ENCODE data around the gene POFUT2.

POFUT2 gene

DNA sequence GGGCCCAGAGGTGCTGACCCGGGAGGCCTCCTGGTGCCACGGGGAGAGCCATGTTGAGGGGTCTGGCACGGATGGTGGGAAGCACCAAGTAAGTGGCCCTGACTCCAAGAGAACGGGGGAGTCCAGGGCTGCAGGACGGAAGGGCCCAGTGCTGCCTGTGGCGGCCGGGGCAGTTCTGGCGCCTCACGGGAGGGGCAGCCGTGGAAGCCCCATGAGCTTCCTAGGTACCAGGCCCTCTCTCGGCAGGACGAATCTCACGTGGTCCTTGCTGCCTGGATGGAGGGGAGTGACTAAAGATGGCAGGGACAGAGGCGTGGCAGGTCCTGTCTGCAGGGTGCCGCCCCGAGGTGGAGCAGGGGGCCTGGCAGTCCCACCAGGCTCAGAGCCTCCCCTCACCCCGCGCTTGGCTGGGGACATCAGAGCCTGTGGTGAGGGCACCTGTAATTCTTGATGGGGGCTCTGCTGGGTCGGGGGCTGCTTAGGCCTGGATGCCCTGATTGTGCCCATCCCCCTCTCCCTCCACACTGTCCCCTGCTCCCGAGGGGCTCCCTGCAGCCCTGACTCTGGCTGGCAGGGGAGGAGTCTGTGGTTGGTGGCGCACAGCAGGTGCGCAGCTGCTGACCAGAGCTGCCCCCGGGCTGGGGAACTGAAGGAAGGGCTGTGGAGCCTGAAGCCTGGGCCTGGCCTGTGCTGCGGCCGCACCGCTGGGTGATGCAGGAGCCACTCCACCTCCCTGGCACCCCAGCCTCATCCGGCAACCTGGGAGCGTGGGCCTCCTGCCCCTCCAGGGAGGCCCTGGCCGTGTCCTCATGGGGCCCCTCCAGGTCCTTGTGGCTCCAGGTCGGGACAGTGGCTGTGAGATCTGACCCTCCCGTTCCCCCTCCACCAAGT, 31.4 kb downstream of the POFUT2 start:
- DNase-seq, result no peak
- Histone ChIP-seq H3K79me1 (ENCODE audit: low read length) (no peaks in the 10 kb centered on the region), H2BK5ac (ENCODE audit: low read depth, low read length, poor library complexity) (no peak overlapping the region), H3K18ac (ENCODE audit: low read length) (no peak overlapping the region), H3K79me2 (ENCODE audit: control insufficient read depth, insufficient read depth, low read length, poor library complexity) (no peaks in the 10 kb centered on the region), H3K4me1 (ENCODE audit: control insufficient read depth in 1 of 2, insufficient read depth in 2 of 2, low read length in 2 of 2) (peaks cover 5 to 6% of the 10 kb centered on the region in 2 experiments), H3K4me2 (ENCODE audit: low read length) (no peak overlapping the region), H3K14ac (ENCODE audit: low read length) (no peak overlapping the region), H3K36me3 (ENCODE audit: control insufficient read depth in 1 of 2, insufficient read depth in 2 of 2, low read length in 2 of 2) (peaks cover 0 to 1% of the 10 kb centered on the region in 2 experiments), H4K12ac (ENCODE audit: low read depth, low read length) (no peak overlapping the region), H4K8ac (ENCODE audit: low read depth, low read length) (no peak overlapping the region), H2AK5ac (ENCODE audit: low read length) (no peak overlapping the region), H2BK12ac (ENCODE audit: low read length) (no peak overlapping the region), H2BK120ac (ENCODE audit: insufficient read depth, low read length, poor library complexity) (no peak overlapping the region), H2AFZ (ENCODE audit: insufficient read depth, low read length, poor library complexity) (no peak overlapping the region), H4K91ac (ENCODE audit: low read depth, low read length) (no peak overlapping the region), H3K27me3 (ENCODE audit: insufficient read depth, low read length) (no peaks in the 10 kb centered on the region), H3K9me3 (ENCODE audit: insufficient read depth, low read depth, low read length) (peaks cover 4% of the 10 kb centered on the region), H3K27ac (ENCODE audit: low read depth, low read length) (no peak overlapping the region), H3K9ac (ENCODE audit: low read length) (no peak overlapping the region), H3K4me3 (ENCODE audit: low read depth, low read length) (no peak overlapping the region), H3K4ac (ENCODE audit: low read depth, low read length) (no peak overlapping the region), H3K23ac (ENCODE audit: low read length) (no peak overlapping the region)
- WGBS (ENCODE audit: extremely low coverage, insufficient coverage, insufficient read length), result no CpG with 5 or more reads among the region's 31 CpGs

DNA sequence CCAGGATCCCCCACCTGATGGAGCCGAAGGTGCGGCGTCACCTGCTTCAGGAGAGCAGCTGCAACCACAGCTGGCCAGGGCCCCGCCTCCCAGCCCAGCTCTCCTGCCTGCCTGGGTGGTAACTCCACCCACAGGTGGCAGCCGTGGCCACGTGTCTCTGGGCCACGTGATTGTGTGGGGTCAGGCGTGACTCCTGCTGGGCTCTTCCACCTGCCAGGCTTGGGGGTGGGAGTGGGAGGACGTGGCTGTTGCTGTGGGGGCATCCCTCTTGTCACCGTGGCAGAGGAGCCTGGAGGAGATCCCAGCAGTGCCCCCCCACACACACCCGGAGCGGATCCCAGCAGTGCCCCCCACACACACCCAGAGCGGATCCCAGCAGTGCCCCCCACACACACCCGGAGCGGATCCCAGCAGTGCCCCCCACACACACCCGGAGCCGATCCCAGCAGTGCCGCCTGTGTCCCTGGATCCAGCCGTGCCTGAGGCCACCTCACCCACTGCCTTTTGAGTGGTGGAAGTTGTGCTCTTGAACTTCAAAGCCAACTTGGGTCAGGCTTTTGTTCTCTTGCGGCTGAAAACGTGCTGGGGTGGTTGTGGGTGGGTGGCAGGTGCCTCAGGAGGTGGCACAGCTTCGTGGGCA, 32.2 kb downstream of the POFUT2 start:
- Histone ChIP-seq H3K79me2 (ENCODE audit: control insufficient read depth, insufficient read depth, low read length, poor library complexity) (no peaks in the 10 kb centered on the region), H3K27ac (ENCODE audit: low read depth, low read length) (no peak overlapping the region), H3K23ac (ENCODE audit: low read length) (no peak overlapping the region), H2AK5ac (ENCODE audit: low read length) (no peak overlapping the region), H3K9me3 (ENCODE audit: insufficient read depth, low read depth, low read length) (peaks cover 8% of the 10 kb centered on the region), H2BK12ac (ENCODE audit: low read length) (no peak overlapping the region), H4K12ac (ENCODE audit: low read depth, low read length) (no peak overlapping the region), H3K4me3 (ENCODE audit: low read depth, low read length) (no peak overlapping the region), H3K4me2 (ENCODE audit: low read length) (no peak overlapping the region), H4K91ac (ENCODE audit: low read depth, low read length) (no peak overlapping the region), H3K27me3 (ENCODE audit: insufficient read depth, low read length) (no peaks in the 10 kb centered on the region), H3K79me1 (ENCODE audit: low read length) (no peaks in the 10 kb centered on the region), H3K14ac (ENCODE audit: low read length) (no peak overlapping the region), H2BK120ac (ENCODE audit: insufficient read depth, low read length, poor library complexity) (no peak overlapping the region), H2AFZ (ENCODE audit: insufficient read depth, low read length, poor library complexity) (no peak overlapping the region), H2BK5ac (ENCODE audit: low read depth, low read length, poor library complexity) (no peak overlapping the region), H4K8ac (ENCODE audit: low read depth, low read length) (no peak overlapping the region), H3K18ac (ENCODE audit: low read length) (no peak overlapping the region), H3K4ac (ENCODE audit: low read depth, low read length) (no peak overlapping the region), H3K9ac (ENCODE audit: low read length) (no peak overlapping the region), H3K36me3 (ENCODE audit: control insufficient read depth in 1 of 2, insufficient read depth in 2 of 2, low read length in 2 of 2) (no peaks in the 10 kb centered on the region), H3K4me1 (ENCODE audit: control insufficient read depth in 1 of 2, insufficient read depth in 2 of 2, low read length in 2 of 2) (peaks cover 5 to 6% of the 10 kb centered on the region in 2 experiments)
- no peak for DNase-seq
- WGBS (ENCODE audit: extremely low coverage, insufficient coverage, insufficient read length), result no CpG with 5 or more reads among the region's 22 CpGs

DNA sequence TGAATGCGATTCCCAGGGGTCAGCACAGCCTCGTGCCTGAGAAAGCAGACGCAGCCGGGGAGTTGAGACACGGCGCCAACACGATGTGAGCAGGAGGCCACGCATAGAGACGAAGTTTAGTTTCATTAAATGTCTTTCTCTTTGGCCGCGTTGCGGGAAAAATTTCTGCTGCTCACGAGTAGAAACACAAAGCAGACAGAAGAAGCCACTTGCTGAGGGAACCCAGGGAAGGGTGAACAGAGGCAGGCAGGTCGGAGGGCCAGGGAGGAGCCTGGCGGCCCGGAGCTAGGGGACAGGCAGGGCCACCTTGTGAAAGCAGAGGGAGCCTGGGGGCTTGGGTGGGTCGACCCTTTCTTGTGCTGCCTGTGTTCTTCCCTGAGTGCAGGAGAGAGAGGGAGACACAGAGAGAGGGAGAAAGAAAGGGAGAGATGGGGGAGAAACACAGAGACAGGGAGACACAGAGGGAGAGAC, 33.2 kb downstream of the POFUT2 start:
- no peak overlapping the region for H3K18ac ChIP-seq (ENCODE audit: low read length)
- H3K4me1 ChIP-seq (ENCODE audit: control insufficient read depth in 1 of 2, insufficient read depth in 2 of 2, low read length in 2 of 2), result peaks cover 5 to 6% of the 10 kb centered on the region in 2 experiments
- no peak overlapping the region for H3K4me3 ChIP-seq (ENCODE audit: low read depth, low read length)
- H2AK5ac ChIP-seq (ENCODE audit: low read length), result no peak overlapping the region
- no peak overlapping the region for H3K4me2 ChIP-seq (ENCODE audit: low read length)
- H3K79me1 ChIP-seq (ENCODE audit: low read length), result no peaks in the 10 kb centered on the region
- H3K4ac ChIP-seq (ENCODE audit: low read depth, low read length), result no peak overlapping the region
- no peak overlapping the region for H2BK5ac ChIP-seq (ENCODE audit: low read depth, low read length, poor library complexity)
- H3K9ac ChIP-seq (ENCODE audit: low read length), result no peak overlapping the region
- no peak overlapping the region for H3K27ac ChIP-seq (ENCODE audit: low read depth, low read length)
- H4K12ac ChIP-seq (ENCODE audit: low read depth, low read length), result no peak overlapping the region
- H2AFZ ChIP-seq (ENCODE audit: insufficient read depth, low read length, poor library complexity), result no peak overlapping the region
- no peak overlapping the region for H2BK120ac ChIP-seq (ENCODE audit: insufficient read depth, low read length, poor library complexity)
- DNase-seq, result no peak
- no peaks in the 10 kb centered on the region for H3K36me3 ChIP-seq (ENCODE audit: control insufficient read depth in 1 of 2, insufficient read depth in 2 of 2, low read length in 2 of 2)
- no CpG with 5 or more reads among the region's 17 CpGs for WGBS (ENCODE audit: extremely low coverage, insufficient coverage, insufficient read length)
- no peak overlapping the region for H3K23ac ChIP-seq (ENCODE audit: low read length)
- H3K27me3 ChIP-seq (ENCODE audit: insufficient read depth, low read length), result no peaks in the 10 kb centered on the region
- no peaks in the 10 kb centered on the region for H3K79me2 ChIP-seq (ENCODE audit: control insufficient read depth, insufficient read depth, low read length, poor library complexity)
- H3K9me3 ChIP-seq (ENCODE audit: insufficient read depth, low read depth, low read length), result peaks cover 8% of the 10 kb centered on the region
- no peak overlapping the region for H4K91ac ChIP-seq (ENCODE audit: low read depth, low read length)
- no peak overlapping the region for H2BK12ac ChIP-seq (ENCODE audit: low read length)
- no peak overlapping the region for H4K8ac ChIP-seq (ENCODE audit: low read depth, low read length)
- no peak overlapping the region for H3K14ac ChIP-seq (ENCODE audit: low read length)

DNA sequence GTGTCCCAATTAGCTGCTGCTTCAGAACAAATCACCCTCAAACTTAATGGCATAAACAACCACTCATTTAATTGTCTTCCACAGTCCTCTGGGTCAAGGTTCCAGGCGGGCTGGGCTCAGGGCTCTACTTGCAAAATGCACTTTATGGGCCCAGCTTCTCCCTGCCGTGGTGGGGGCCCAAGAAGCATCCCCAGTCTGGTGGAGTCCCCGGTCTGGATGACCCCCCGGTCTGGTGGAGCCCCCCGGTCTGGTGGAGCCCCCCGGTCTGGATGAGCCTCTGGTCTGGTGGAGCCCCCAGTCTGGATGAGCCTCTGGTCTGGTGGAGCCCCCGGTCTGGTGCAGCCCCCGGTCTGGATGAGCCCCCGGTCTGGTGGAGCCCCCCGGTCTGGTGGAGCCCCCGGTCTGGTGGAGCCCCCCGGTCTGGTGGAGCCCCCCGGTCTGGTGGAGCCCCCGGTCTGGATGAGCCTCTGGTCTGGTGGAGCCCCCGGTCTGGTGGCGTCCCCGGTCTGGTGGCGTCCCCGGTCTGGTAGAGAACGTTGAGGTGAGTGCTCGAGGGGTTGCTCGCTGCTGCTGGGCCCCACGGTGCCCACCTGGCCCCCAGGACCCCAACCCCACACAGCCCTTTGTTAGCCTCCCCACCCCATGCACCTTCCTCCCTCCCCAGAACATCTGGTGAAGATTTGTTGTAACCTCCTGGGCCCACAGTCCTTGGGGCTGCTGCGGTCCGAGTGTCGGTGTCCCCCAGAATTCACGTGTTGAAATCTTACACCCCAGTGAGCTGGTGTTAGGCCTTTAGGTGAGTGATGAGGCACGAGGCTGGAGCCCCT, 33.8 kb downstream of the POFUT2 start:
- H3K36me3 ChIP-seq (ENCODE audit: control insufficient read depth in 1 of 2, insufficient read depth in 2 of 2, low read length in 2 of 2), result no peaks in the 10 kb centered on the region
- H3K79me2 ChIP-seq (ENCODE audit: control insufficient read depth, insufficient read depth, low read length, poor library complexity), result no peaks in the 10 kb centered on the region
- no peaks in the 10 kb centered on the region for H3K79me1 ChIP-seq (ENCODE audit: low read length)
- no peak overlapping the region for H4K91ac ChIP-seq (ENCODE audit: low read depth, low read length)
- DNase-seq, result no peak
- no peak overlapping the region for H3K9ac ChIP-seq (ENCODE audit: low read length)
- no peak overlapping the region for H3K4me3 ChIP-seq (ENCODE audit: low read depth, low read length)
- no CpG with 5 or more reads among the region's 28 CpGs for WGBS (ENCODE audit: extremely low coverage, insufficient coverage, insufficient read length)
- peaks cover 5 to 6% of the 10 kb centered on the region in 2 experiments for H3K4me1 ChIP-seq (ENCODE audit: control insufficient read depth in 1 of 2, insufficient read depth in 2 of 2, low read length in 2 of 2)
- H2BK12ac ChIP-seq (ENCODE audit: low read length), result no peak overlapping the region
- no peak overlapping the region for H3K23ac ChIP-seq (ENCODE audit: low read length)
- peaks cover 8% of the 10 kb centered on the region for H3K9me3 ChIP-seq (ENCODE audit: insufficient read depth, low read depth, low read length)
- no peak overlapping the region for H4K8ac ChIP-seq (ENCODE audit: low read depth, low read length)
- H4K12ac ChIP-seq (ENCODE audit: low read depth, low read length), result no peak overlapping the region
- no peak overlapping the region for H2BK120ac ChIP-seq (ENCODE audit: insufficient read depth, low read length, poor library complexity)
- no peak overlapping the region for H3K14ac ChIP-seq (ENCODE audit: low read length)
- H2BK5ac ChIP-seq (ENCODE audit: low read depth, low read length, poor library complexity), result no peak overlapping the region
- no peak overlapping the region for H3K18ac ChIP-seq (ENCODE audit: low read length)
- no peak overlapping the region for H2AFZ ChIP-seq (ENCODE audit: insufficient read depth, low read length, poor library complexity)
- H2AK5ac ChIP-seq (ENCODE audit: low read length), result no peak overlapping the region
- H3K27me3 ChIP-seq (ENCODE audit: insufficient read depth, low read length), result no peaks in the 10 kb centered on the region
- no peak overlapping the region for H3K27ac ChIP-seq (ENCODE audit: low read depth, low read length)
- no peak overlapping the region for H3K4ac ChIP-seq (ENCODE audit: low read depth, low read length)
- H3K4me2 ChIP-seq (ENCODE audit: low read length), result no peak overlapping the region

Measured in trophoblast cell (in vitro differentiated cells and primary cell).